ENCODE data around the gene FOXI1.
"Not testable (repeated sequence)": the region's sequence is repeated elsewhere in the genome, so short reads cannot be mapped to it uniquely, and the experiment has no call there.

Gene FOXI1

DNA sequence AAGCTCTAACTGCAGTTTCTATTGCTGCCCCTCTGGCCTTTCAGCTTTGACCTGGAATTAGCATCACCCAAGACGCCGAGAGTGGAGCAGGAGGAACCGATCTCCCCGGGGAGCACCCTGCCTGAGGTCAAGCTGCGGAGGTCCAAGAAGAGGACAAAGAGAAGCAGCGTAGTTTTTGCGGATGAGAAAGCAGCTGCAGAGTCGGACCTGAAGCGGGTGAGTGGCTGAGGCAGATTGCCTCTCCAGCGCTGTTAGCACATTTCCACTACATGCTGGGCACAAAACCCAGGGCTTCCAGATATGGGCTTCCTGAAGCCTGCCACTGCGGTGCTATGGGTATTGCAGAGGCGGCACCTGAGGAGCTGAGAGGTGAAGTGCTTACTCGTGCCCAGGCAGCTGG, 26.8 kb upstream of the FOXI1 start:
- no peak overlapping the region for H3K4me3 ChIP-seq (ENCODE audit: low read length)
- TF ChIP-seq ZNF274 (IDR thresholded peaks at IDR 0.05; ENCODE audit: low read depth, low read length), result no peak

DNA sequence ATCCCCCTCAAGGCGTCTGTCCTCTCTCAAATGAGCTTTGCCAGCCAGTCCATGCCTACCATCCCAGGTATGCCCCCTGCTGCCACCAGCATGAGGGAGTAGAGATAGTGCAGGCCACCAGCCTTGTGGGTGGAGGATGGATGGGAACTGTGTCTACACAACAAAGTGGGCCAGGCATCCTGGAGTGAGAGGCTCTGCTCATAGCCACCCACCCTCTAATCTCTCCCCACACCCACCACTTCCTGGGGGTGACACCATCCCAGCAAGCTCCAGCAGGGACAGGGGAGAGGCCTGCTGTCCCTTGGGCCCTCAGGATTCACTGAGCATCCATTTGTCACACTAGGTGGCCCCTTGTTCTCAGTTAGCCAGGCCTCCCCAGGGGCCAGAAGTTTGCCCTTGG, 25.5 kb upstream of the FOXI1 start:
- TF ChIP-seq ZNF274 (IDR thresholded peaks at IDR 0.05; ENCODE audit: low read depth, low read length), result no peak
- H3K4me3 ChIP-seq (ENCODE audit: low read length), result no peak overlapping the region

DNA sequence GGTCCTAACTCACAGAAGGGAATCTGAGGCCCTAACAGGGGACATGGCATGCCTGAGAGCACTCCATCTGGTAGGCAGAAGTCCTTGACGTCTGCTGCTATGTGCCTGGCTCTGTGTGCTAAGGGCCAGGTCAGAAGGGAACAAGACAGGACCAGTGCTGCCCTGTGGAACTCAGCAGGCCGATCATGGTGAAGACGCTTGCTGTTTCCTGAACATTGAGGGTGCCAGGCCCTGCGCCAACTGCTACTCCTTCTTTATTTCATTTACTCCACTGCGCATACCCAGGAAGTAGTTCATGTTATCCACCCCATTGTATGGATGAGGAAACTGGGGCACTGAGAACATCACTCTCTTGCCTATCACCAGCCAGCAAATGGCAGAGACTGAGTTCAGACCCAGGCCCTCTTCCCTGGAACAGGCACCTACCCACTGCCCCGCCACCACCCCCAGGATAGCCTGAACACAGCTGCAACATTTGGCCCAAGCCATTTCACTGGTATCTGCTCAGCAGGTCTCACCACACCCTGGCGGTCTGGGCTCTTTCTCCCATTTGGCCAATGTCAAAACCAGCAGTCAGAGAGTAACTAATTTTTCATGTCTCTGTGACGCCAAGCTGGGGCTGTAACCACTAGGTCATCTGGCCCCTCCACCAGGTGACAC, 24.8 kb upstream of the FOXI1 start:
- no peak for TF ChIP-seq ZNF274 (IDR thresholded peaks at IDR 0.05; ENCODE audit: low read depth, low read length)
- H3K4me3 ChIP-seq (ENCODE audit: low read length), result no peak overlapping the region

DNA sequence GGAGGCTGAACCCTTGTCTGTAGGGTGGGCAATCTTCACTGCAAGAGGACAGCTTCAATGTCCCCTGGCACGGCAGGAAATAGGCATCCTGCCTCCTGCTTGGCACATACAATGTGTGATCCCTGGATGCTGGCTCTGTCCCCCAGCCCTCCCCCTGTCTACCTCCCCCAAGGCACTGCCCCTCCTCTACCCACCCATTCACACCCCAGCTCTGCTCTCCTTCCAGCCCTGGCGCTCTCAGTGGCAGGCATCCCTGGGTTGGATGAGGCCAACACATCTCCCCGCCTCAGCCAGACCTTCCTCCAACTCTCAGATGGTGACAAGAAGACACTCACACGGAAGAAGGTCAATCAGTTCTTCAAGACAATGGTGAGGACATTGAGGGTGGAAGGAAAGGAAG, 24.1 kb upstream of the FOXI1 start:
- no peak for TF ChIP-seq ZNF274 (IDR thresholded peaks at IDR 0.05; ENCODE audit: low read depth, low read length)
- no peak overlapping the region for H3K4me3 ChIP-seq (ENCODE audit: low read length)

DNA sequence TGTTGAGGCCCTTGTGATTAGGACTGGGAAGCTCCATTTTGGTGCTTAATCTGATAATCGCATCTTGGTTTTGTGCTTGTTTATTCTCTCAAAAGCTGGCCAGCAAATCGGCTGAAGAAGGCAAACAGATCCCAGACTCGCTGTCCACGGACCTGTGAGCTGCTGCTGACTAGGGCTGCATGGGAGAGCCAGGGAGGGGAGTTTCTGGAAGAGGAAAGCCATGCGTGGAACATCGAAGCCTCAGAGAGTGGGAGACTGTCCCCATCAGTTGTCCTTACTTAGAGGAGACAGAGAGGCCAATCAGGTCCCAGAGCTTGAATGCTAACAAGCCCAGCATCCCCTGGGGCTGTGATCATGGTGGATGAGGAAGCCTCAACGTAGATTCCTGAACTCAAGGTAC, 23.0 kb upstream of the FOXI1 start:
- no peak overlapping the region for H3K4me3 ChIP-seq (ENCODE audit: low read length)
- TF ChIP-seq ZNF274 (IDR thresholded peaks at IDR 0.05; ENCODE audit: low read depth, low read length), result no peak

DNA sequence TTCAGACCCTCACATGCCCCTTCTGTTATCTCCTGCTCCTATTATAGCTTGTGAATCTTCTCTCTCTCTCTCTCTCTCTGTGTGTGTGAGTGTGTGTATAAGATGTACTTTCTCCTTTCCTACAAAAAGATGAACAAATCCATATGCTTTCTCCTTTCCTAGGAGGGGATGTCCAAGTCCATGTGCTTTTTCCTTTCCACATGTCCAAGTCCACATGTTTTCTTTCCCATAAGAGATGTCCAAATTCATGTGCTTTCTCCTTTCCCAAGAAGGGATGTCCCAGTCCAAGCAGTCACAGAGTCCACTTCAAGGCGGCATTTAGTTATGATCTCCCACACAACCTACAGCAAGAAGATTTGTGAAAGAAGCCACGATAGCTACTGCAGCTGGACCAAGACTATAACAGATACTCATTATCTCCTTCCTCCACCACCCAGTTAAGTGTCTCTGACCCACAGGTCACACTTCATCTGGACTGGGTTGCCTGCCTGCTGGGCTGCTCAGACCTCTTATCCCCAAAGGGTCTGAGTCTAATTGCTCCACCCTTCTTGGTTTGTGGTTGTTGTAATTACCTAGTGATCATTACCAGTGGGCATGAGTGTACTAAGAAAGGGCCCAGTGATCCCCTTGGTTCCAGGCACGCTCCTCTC, 18.4 kb upstream of the FOXI1 start:
- no peak overlapping the region for H3K4me3 ChIP-seq (ENCODE audit: low read length)
- no peak for TF ChIP-seq ZNF274 (IDR thresholded peaks at IDR 0.05; ENCODE audit: low read depth, low read length)

DNA sequence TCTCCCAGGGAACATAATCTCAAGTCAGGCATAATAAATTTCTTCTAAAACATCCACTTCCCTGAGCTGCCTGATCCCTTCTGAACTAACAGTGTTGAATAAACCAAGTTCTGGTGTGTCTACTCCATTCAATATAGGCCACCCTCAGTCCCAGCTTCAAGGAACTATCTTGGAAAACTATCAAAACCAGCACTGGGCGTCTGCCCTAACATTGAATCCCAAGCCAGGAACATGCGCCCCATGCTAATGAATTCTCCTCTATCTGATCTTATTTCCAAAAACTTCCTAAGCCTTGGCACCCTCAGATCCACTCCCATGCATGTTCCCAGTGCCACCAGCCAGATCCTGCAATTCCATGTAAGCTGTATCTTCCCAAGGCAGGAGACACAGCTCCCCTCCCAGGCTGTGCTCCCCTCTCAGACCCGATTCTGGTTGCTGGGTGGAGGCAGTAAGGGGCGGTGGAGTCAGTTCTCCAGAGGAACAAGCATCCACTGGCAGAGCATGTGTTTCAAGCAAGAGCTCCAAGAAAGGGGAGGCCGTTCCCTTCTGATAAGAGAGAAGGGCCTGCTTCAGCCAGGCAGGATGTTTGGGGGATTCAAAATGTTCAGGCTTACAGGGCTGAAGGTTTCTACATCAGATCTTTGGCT, 13.1 kb upstream of the FOXI1 start:
- H3K4me3 ChIP-seq (ENCODE audit: low read length), result no peak overlapping the region
- TF ChIP-seq ZNF274 (IDR thresholded peaks at IDR 0.05; ENCODE audit: low read depth, low read length), result no peak

DNA sequence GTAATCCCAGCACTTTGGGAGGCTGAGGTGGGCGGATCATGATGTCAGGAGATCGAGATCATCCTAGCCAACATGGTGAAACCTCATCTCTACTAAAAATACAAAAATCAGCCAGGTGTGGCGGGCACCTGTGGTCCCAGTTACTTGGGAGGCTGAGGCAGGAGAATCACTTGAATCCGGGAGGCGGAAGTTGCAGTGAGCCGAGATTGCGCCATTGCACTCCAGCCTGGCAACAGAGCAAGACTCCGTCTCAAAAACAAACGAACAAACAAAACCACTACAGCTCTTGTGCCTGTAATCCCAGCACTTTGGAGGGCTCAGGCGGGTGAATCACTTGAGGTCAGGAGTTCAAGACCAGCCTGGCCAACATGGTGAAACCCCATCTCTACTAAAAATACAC, 11.4 kb upstream of the FOXI1 start:
- not testable (repeated sequence) for H3K4me3 ChIP-seq (ENCODE audit: low read length)

DNA sequence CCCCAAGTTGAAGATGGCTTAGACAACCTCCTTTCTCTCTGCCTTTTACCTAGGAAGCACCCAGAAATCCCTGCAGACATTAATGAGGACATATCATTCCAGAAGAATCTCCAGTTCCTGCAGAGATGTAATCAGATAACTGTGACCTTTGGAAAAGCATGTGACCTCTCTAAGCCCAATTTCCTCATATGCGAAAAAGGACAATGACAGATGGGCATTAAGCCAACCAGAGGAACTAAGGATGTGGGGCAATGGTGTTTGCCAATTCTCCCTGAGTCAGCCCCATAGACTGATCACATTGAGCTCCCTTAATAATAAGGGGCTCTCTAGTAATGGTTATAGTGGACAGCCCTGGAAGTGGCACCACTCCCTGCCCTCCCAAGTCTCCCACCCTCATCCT, 10.1 kb upstream of the FOXI1 start:
- TF ChIP-seq ZNF274 (IDR thresholded peaks at IDR 0.05; ENCODE audit: low read depth, low read length), result no peak
- H3K4me3 ChIP-seq (ENCODE audit: low read length), result no peak overlapping the region

DNA sequence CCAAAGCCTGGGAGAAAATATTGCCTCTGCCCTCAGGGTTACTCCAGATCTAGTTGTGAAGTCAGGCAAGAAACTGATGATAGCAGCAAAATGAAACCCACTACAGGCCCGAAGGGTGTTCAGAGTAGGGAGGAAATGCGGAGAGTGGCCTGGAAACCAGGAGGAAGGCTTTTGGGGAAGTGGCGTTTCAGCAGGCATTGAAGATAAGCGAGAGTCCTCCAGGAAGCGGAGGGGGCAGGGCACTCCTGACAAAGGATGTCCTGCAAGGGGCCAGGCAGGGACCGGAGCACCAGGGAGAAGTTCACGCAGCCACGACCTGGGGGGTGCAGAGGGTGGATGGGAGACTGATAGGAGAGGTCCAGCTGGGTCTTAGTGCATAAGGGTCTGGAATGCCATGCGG, 7.8 kb upstream of the FOXI1 start:
- no peak overlapping the region for H3K4me3 ChIP-seq (ENCODE audit: low read length)
- TF ChIP-seq ZNF274 (IDR thresholded peaks at IDR 0.05; ENCODE audit: low read depth, low read length), result no peak

DNA sequence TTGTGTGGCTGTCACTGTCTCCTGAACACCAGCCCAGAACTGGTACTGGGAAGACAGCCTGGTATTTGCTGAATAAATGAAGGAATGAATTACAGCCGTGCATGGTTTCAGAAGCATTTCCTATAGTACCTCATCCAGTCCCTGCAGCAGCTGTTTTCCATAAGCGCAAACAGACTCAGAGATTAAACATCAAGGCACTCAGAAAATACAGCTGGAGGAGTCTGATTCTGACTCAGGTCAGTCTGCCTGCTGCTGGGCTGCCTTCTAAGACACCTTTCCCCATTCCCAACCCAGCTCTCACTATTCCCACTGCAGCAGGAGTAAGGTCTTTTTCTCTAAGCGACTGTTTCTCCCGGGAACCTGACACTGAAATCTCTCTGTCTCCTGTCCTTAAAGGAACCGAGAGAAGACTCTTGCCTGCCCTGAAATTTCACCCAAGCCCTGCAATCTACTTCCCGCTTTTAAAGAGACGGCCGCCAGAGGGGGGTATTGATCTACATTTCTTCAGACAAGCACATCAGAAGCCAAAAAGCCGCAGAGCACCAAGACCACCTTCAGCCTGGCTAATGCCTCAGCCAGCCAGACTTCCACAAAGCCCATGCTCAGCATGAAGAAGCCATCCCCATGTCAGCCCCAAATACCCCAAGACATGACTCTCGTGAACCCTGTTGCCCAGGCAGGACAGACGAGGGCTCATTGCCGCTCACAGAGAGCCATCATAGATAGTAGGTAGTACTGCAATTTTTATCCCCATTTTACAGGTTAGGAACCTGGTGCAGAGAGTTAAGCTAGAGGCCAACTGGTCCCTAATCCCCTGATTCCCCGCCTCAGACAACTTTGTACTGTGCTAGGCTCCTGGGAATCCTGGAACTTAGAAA, 5.4 kb upstream of the FOXI1 start:
- TF ChIP-seq ZNF274 (IDR thresholded peaks at IDR 0.05; ENCODE audit: low read depth, low read length), result no peak
- H3K4me3 ChIP-seq (ENCODE audit: low read length), result no peak overlapping the region

DNA sequence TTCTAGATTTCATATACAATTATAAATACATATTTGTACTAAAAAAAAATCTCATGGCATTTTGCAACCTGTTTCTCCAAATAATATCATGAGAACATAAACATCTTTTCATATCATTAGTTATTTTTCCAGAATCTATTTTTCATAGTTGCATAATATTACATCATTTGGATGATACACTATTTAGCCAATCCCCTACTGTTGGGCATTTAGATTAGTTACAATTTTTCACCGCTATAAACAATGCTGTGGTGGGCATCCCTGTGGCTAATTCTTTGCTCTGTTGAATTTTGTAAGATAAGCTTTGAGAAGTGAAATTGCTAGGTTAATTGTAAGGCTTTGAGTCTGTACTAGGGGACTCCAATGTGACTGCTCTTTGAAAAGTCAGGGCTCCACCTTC, 2.2 kb upstream of the FOXI1 start:
- TF ChIP-seq ZNF274 (IDR thresholded peaks at IDR 0.05; ENCODE audit: low read depth, low read length), result no peak
- H3K4me3 ChIP-seq (ENCODE audit: low read length), result no peak overlapping the region

DNA sequence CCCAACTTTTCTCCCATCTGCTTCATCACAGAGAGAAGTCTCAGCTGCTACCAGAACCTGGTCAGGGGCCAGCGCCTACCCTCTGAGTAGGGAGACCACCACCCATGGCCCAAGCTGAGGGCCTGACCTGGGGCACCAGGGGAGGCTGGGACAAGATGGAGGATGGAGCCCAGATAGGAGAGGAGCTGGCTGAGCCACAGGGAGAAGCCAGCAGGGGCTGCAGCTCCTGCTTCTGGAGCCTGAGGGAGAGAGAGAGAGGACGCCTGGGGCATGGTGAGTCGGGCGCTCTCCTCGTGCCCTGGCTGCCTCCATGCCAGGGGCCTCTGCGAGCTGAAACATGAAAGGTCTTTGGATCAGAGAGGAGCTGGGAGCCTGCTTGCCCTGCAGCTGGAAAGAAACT, 1.4 kb upstream of the FOXI1 start:
- no peak overlapping the region for H3K4me3 ChIP-seq (ENCODE audit: low read length)
- TF ChIP-seq ZNF274 (IDR thresholded peaks at IDR 0.05; ENCODE audit: low read depth, low read length), result no peak

DNA sequence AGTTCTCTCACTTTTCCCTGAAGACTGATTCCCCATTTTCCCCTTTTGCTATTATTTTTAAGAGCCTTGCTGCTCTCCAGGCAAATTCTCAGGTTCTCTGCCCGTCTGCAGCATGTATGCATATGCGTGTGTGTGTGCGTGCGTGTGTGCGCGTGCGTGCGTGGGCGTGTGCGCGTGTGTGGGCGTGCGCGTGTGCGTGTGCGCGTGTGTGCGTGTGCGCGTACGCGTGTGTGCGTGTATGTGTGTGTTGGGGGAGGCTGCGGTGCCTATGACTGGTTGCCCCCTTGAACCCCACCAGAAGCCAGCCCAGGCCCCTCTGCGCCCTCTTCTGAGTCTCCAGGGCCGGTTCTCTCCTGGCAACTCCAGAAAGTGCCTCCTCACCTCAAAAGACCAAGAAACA, 987 bp upstream of the FOXI1 start:
- no peak overlapping the region for H3K4me3 ChIP-seq (ENCODE audit: low read length)
- no peak for TF ChIP-seq ZNF274 (IDR thresholded peaks at IDR 0.05; ENCODE audit: low read depth, low read length)

DNA sequence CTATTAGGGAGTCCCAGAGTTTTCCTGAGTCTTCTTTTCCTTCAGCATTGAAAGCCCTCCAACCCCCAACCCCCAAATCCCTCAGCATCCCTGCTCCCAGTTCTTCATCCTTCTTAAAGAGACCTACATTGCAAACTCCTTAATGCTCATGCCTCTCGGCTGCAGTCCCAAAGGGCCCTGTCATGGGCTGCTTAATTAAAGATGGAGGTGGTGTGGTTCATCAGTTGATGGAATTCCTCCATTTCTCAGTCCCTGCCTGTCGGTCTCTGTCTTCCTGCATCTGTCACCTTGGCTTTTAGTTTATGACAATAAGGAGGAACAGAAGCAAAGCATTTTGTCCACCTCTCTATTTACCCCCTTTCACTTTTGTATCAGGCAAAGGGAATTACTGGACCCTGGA, 2.0 kb downstream of the FOXI1 start:
- H3K4me3 ChIP-seq (ENCODE audit: low read length), result no peak overlapping the region
- no peak for TF ChIP-seq ZNF274 (IDR thresholded peaks at IDR 0.05; ENCODE audit: low read depth, low read length)

Data from GM08714 (cell line).